ENCODE data around the gene COL4A6. TPM values are rescaled to one million over a fixed set of nuclear protein-coding genes. Genes with fewer than 3 reads are reported as not detected.

COL4A6 gene
- total and polyA plus RNA-seq, 2 experiments from 2014 or later, result 4.0 to 12.9 TPM

DNA sequence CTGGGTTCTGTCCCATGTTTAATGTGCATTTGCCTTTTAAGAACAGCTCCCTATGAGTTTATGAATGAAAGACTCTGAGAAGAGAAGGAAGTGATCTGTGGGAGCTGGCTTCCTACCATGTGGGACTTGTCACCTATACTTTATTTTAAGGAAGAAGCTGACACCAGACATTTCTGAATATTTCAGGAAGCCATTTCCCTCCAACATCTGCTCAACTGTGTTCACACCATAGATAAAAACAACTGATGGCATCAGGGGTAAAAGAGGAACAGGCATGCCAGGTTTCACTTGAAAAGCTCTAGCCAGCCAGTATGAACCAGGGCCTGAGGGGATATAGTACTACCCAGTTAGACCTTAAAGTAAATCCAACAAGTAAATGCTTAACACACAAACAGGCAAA is 116.0 kb downstream of the COL4A6 start:
- Histone ChIP-seq H3K9me2 (replicated peaks; ENCODE audit: insufficient read depth) (no peaks in the 10 kb centered on the region), H3K36me3 (replicated peaks; ENCODE audit: insufficient read depth, low read depth) (no peaks in the 10 kb centered on the region), H3K4me3 (no peak overlapping the region), H3K27me3 (no peaks in the 10 kb centered on the region), H3K9me3 (ENCODE audit: low read depth) (no peaks in the 10 kb centered on the region), H3K4me1 (ENCODE audit: insufficient read depth) (no peaks in the 10 kb centered on the region), H3K79me2 (no peaks in the 10 kb centered on the region), H3K4me2 (no peak overlapping the region), H3K27ac (no peak overlapping the region), H2AFZ (no peak overlapping the region), H4K20me1 (ENCODE audit: insufficient read depth, poor library complexity, severe bottlenecking) (no peaks in the 10 kb centered on the region)
- DNase-seq (ENCODE audit: low spot score), result no peak
- TF ChIP-seq, protein P1, sequence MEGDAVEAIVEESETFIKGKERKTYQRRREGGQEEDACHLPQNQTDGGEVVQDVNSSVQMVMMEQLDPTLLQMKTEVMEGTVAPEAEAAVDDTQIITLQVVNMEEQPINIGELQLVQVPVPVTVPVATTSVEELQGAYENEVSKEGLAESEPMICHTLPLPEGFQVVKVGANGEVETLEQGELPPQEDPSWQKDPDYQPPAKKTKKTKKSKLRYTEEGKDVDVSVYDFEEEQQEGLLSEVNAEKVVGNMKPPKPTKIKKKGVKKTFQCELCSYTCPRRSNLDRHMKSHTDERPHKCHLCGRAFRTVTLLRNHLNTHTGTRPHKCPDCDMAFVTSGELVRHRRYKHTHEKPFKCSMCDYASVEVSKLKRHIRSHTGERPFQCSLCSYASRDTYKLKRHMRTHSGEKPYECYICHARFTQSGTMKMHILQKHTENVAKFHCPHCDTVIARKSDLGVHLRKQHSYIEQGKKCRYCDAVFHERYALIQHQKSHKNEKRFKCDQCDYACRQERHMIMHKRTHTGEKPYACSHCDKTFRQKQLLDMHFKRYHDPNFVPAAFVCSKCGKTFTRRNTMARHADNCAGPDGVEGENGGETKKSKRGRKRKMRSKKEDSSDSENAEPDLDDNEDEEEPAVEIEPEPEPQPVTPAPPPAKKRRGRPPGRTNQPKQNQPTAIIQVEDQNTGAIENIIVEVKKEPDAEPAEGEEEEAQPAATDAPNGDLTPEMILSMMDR (IDR thresholded peaks at IDR 0.05; ENCODE audit: poor library complexity), result no peak
- TF ChIP-seq EZH2phosphoT487 (IDR thresholded peaks at IDR 0.05; ENCODE audit: low read depth, severe bottlenecking, unreplicated experiment) (no peak), EZH2 (IDR thresholded peaks at IDR 0.05; ENCODE audit: borderline replicate concordance) (no peak)

DNA sequence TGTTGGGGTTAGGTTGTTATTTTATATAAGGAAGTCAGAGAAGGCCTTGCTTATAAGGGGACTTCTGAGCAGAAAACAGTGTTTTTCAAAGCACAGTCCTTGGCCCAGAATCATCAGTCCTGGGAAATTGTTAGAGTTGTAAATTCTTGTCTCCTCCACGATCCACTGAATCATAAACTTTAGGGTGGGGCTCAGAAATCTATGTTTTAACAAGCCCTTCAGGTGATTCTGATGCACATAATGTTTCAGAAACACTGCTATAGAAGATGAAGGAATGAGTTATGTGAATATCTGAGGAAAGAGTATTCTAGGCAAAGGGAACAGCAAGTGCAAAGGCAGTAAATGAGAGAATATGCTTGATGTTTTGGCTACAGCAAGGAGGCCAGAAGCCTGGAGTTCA is 121.8 kb downstream of the COL4A6 start:
- no peak for DNase-seq (ENCODE audit: low spot score)
- H3K27me3 ChIP-seq, result no peaks in the 10 kb centered on the region
- no peaks in the 10 kb centered on the region for H3K9me2 ChIP-seq (replicated peaks; ENCODE audit: insufficient read depth)
- H3K4me3 ChIP-seq, result no peak overlapping the region
- H3K79me2 ChIP-seq, result no peaks in the 10 kb centered on the region
- no peaks in the 10 kb centered on the region for H4K20me1 ChIP-seq (ENCODE audit: insufficient read depth, poor library complexity, severe bottlenecking)
- H3K4me1 ChIP-seq (ENCODE audit: insufficient read depth), result no peaks in the 10 kb centered on the region
- no peaks in the 10 kb centered on the region for H3K36me3 ChIP-seq (replicated peaks; ENCODE audit: insufficient read depth, low read depth)
- H3K9me3 ChIP-seq (ENCODE audit: low read depth), result no peaks in the 10 kb centered on the region
- no peak overlapping the region for H3K27ac ChIP-seq
- no peak overlapping the region for H3K4me2 ChIP-seq
- no peak overlapping the region for H2AFZ ChIP-seq
- WGBS (ENCODE audit: low lambda C conversion rate, missing lambda C conversion rate), result 59% methylated on average over 1 of the region's 1 CpG
- TF ChIP-seq EZH2phosphoT487 (IDR thresholded peaks at IDR 0.05; ENCODE audit: low read depth, severe bottlenecking, unreplicated experiment) (no peak), EZH2 (IDR thresholded peaks at IDR 0.05; ENCODE audit: borderline replicate concordance) (no peak)
- TF ChIP-seq, protein P1 (IDR thresholded peaks at IDR 0.05; ENCODE audit: poor library complexity), result no peak

DNA sequence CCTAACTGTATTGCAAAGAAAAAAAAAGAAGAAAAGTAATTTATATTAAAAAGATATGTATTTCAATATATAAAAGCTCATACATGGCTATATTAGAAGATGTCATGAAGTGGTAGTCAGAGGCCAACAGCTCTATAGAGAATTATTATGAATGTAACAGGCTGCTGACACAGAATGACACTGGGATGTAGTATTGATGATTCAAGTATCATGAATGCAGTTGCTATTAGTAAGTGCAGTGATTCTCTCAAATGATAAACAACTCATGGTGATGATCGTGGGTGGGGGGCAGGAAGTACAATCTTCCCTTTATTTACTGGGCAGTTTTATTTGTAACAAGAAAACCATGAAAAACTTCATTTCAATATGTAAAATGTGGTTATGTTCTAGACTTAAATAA is 124.6 kb downstream of the COL4A6 start:
- Histone ChIP-seq H3K27ac (no peak overlapping the region), H3K4me3 (no peak overlapping the region), H3K36me3 (replicated peaks; ENCODE audit: insufficient read depth, low read depth) (no peaks in the 10 kb centered on the region), H3K4me1 (ENCODE audit: insufficient read depth) (no peaks in the 10 kb centered on the region), H4K20me1 (ENCODE audit: insufficient read depth, poor library complexity, severe bottlenecking) (no peaks in the 10 kb centered on the region), H3K27me3 (no peaks in the 10 kb centered on the region), H3K9me2 (replicated peaks; ENCODE audit: insufficient read depth) (no peaks in the 10 kb centered on the region), H3K9me3 (ENCODE audit: low read depth) (no peaks in the 10 kb centered on the region), H3K79me2 (no peaks in the 10 kb centered on the region), H3K4me2 (no peak overlapping the region), H2AFZ (no peak overlapping the region)
- TF ChIP-seq EZH2phosphoT487 (IDR thresholded peaks at IDR 0.05; ENCODE audit: low read depth, severe bottlenecking, unreplicated experiment), result no peak
- TF ChIP-seq, protein P1 (IDR thresholded peaks at IDR 0.05; ENCODE audit: poor library complexity), result no peak
- TF ChIP-seq EZH2 (IDR thresholded peaks at IDR 0.05; ENCODE audit: borderline replicate concordance), result no peak
- 81% methylated on average over 1 of the region's 1 CpG for WGBS (ENCODE audit: low lambda C conversion rate, missing lambda C conversion rate)
- DNase-seq (ENCODE audit: low spot score), result no peak

DNA sequence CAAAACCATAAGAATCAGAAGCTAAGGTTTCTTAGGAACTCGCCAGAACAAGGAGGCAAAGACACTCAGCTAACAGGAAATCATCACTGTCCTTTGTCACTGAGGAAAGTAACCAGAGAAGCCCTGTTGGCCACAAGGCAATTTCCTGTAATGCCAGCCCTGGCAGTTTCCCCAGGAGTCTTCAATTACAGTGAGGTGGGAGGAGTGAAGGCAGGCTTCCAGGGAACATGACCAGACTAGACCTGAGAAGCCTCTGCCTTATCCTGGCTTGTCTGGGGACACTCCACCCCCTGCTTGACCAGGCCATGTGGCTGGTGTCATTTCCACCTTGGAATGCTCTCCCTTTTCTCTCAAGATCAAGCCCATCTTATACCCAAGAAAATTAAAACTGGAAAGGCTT is 125.3 kb downstream of the COL4A6 start:
- no peak for DNase-seq (ENCODE audit: low spot score)
- no peaks in the 10 kb centered on the region for H3K4me1 ChIP-seq (ENCODE audit: insufficient read depth)
- H3K9me2 ChIP-seq (replicated peaks; ENCODE audit: insufficient read depth), result no peaks in the 10 kb centered on the region
- H2AFZ ChIP-seq, result no peak overlapping the region
- H3K4me3 ChIP-seq, result no peak overlapping the region
- H3K79me2 ChIP-seq, result no peaks in the 10 kb centered on the region
- H3K27me3 ChIP-seq, result no peaks in the 10 kb centered on the region
- no peaks in the 10 kb centered on the region for H3K9me3 ChIP-seq (ENCODE audit: low read depth)
- H3K4me2 ChIP-seq, result no peak overlapping the region
- H3K27ac ChIP-seq, result no peak overlapping the region
- TF ChIP-seq, protein P1 (IDR thresholded peaks at IDR 0.05; ENCODE audit: poor library complexity), result no peak
- TF ChIP-seq EZH2 (IDR thresholded peaks at IDR 0.05; ENCODE audit: borderline replicate concordance), result no peak
- no peak for TF ChIP-seq EZH2phosphoT487 (IDR thresholded peaks at IDR 0.05; ENCODE audit: low read depth, severe bottlenecking, unreplicated experiment)
- H4K20me1 ChIP-seq (ENCODE audit: insufficient read depth, poor library complexity, severe bottlenecking), result no peaks in the 10 kb centered on the region
- WGBS (ENCODE audit: low lambda C conversion rate, missing lambda C conversion rate), result 40% methylated on average over 1 of the region's 1 CpG
- no peaks in the 10 kb centered on the region for H3K36me3 ChIP-seq (replicated peaks; ENCODE audit: insufficient read depth, low read depth)

Measured in hepatocyte (in vitro differentiated cells).